HG03064 (cell line): ENCODE data around the gene TMED6.

ENCODE experiments used
- ATAC-seq: cut with Tn5 transposase; IDR thresholded peaks from one replicate; pipeline ENCODE4 v1.9.1; 2021; ENCODE audit warnings: low read depth; ENCODE audit not compliant: unreplicated experiment

TMED6 gene

GRCh38 chr16:69324585-69325253, 26.9 kb downstream of the TMED6 start:
- ATAC-seq = no peak

- no peak for ATAC-seq
Observed at GRCh38 chr16:69324013-69324531, 27.5 kb downstream of the TMED6 start.

DNA sequence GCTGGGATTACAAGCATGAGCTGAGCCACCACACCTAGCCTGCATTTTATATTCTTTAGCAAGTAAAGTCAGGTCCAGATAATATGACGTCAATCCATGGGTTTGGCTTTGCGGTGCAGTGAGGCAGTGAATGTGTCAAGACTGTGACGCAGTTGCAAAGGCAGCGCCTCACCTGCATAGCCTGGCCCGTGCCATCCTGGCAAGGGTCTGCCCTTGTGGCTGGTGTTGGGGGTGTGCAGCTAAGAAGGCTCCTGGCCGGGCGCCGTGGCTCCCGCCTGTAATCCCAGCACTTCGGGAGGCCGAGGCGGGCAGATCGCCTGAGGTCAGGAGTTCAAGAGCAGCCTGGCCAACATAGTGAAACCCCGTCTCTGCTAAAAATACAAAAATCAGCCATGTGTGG, 28.2 kb downstream of the TMED6 start:
- no peak for ATAC-seq

DNA sequence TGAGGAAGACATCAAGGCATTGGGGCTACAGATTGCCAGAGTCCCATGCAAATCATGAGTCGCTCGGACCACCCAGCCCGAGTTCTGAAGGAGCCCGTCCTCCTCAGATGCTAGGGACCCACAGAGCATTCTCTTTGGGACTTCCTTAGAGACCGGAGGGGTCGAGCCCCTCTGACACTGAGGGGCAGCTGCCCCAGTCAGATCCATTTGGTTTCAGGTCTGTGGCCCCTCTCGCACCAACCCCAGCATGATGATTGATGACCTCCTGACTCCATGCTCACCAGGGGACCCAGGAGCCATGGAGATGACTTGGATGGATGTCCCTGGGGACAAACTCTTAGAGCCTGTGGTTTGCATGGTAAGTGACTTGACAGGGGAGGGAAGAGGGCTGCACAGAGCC, 29.2 kb downstream of the TMED6 start:
- ATAC-seq = no peak

DNA sequence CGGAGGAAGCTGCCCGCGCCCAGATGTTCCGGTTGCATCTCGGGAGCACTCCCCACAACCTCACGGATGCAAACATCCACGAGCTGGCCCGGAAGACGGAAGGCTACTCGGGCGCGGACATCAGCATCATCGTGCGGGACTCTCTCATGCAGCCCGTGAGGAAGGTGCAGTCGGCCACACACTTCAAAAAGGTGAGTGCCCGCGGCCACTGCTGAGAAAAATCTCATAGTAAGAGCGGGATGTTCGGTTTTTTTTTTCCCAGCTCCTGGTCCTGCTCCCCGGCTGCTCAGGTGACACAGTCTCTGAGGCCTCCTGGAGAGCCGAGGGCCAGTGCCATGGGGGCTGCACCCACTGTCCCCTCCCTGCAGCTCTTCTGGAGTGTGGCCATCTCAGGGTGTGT, 30.5 kb downstream of the TMED6 start:
- no peak for ATAC-seq

DNA sequence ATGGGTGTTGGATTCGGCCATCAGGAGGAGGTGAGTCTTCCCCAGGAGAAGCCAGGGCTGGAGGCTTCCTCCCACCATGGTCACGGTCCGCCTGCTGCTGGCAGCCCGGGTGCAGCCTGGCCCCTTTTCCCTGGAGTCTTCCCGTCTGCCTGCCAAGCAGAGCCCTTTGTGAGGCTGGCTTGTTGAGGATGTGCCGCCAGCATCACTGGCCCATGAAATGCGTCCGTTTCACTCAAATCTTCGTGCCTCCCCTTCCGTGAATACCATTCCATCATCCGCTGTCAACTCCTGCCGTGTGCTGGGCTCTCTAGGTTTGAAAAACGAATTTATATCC, 30.9 kb downstream of the TMED6 start:
- ATAC-seq = no peak

GRCh38 chr16:69319826-69320739, 31.5 kb downstream of the TMED6 start:
- ATAC-seq = no peak

DNA sequence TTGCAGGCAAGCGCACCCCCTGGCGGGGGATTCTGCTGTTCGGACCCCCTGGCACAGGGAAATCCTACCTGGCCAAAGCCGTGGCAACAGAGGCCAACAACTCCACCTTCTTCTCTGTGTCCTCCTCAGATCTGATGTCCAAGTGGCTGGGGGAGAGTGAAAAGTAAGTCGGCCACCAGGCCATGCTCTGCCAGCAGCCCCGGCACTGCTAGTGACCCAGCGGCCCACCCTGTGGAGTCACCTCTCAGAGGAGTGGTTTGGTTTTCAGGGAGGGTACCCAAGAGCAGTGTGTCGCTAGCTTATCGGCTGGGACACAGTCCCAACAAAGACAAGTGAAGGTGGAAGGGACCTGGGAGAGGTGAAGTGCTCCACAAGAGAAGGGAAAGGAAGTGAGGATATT, 32.2 kb downstream of the TMED6 start:
- ATAC-seq = no peak

DNA sequence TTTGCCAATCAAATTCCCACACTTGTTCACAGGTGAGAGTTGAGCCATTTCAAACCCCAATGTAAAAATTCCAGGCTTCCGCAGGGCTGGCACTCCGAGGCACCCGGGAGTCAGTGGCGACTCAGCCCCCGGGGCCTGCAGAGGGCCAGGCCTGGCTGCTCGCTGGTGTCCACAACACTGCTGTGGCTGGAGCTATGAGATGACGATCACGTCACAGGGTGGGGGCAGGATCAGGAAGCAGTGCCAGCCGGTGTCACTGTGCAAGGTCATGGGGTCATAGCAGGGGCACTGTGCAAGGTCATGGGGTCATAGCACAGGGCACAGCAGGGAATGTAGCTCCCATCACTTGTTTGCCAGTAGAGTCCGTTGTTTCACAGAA, 32.7 kb downstream of the TMED6 start:
- ATAC-seq = no peak

DNA sequence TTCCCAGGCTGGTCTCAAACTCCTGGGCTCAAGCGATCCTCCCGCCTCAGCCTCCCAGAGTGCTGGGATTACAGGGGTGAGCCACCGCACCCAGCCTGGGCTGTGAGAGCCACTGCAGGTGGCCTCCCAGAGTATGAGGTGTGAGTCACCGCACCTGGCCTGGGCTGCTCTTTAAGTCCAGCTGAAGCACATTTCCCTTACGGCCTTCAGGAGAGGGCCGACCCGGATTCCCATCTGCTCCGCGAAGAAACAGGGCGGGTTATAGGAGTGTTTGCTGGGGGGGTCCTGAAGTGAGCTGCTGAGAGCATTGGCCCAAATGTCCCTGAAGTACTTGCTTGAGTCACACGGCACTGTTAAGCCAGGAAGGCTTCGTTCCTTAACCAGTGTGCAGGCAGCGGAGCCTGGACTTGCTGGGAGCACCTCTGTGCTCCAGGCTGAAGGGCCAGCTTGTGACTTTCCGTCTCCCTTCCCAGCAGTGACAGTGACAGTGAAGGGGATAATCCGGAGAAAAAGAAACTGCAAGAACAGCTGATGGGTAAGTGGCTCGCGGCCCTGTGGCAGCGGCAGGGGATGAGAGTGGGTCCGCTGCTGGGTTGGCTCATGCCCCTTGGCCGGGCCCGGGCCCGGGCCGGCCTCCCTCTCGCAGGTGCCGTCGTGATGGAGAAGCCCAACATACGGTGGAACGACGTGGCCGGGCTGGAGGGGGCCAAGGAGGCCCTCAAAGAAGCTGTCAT, 33.2 kb downstream of the TMED6 start:
- no peak for ATAC-seq

DNA sequence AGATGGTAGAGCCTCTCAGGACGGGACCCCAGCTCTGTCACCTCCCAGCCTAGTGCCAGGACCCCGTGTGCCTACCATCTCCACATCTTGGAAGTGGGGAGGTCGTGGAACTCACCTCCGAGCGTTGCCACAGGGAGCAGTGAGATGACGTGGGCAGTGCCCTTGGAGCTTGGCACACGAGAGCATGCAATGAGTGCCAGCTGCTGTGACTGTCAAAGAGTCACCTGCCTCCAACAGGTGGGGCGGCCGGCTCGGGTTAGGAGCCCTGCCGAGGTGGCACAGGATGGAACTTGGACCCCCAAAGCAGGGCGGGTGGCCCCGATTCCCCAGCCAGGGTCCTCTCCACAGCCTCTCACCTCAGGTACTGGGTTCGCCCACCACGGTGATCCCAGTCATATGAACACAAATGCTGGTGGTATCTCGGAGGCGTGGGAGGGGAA, 35.0 kb downstream of the TMED6 start:
- ATAC-seq = no peak

GRCh38 chr16:69315486-69316311, 35.9 kb downstream of the TMED6 start:
- ATAC-seq = no peak

DNA sequence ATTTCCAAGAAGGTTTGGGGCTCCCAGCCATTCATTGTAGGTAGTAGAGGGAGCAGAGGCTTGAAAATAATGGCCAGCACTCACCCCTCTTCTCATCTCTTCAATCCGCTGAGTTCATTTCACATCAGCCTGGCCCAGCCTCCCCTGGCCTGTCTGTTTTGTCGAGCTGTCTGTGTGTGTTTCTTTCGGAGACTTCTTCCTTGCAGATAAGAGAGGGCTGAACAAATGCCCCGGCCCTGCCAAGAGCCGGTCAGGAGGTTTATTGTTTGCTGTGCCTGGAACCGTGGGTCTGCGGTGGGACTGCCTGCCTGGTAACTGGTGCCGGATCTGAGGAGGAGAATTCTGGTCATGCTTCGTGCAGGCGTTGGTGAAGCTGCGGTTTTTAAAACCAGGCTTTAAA, 37.1 kb downstream of the TMED6 start:
- no peak for ATAC-seq

DNA sequence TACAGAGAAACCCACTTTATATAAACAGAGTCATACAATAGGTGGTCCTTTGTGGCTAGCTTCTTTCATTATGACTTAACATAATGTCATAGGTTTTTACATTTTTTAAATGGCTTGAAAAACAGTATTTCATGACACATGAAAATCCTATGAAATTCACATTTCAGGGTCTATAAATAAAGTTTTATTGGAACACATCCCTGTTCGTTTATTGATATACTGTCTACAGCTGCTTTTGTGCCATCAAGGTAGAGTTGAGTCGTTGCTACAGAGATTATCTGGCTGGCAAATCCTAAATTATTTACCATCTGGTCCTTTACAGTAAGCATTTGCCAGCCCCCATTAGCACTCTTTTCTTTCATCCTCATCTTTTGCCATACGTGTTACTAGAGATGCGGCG, 38.1 kb downstream of the TMED6 start:
- ATAC-seq = no peak

- ATAC-seq = peak; percentile 43
Observed at GRCh38 chr16:69311533-69312387, 39.8 kb downstream of the TMED6 start.

- ATAC-seq = peak; percentile 90
Observed at GRCh38 chr16:69310653-69311532, 40.7 kb downstream of the TMED6 start, which contains the start of gene VPS4A. VPS4A (plus strand) TSS chr16:69311350; CDS start chr16:69311512, 162 bp downstream.

- no peak for ATAC-seq
Observed at GRCh38 chr16:69309316-69309715, 42.3 kb downstream of the TMED6 start.

DNA sequence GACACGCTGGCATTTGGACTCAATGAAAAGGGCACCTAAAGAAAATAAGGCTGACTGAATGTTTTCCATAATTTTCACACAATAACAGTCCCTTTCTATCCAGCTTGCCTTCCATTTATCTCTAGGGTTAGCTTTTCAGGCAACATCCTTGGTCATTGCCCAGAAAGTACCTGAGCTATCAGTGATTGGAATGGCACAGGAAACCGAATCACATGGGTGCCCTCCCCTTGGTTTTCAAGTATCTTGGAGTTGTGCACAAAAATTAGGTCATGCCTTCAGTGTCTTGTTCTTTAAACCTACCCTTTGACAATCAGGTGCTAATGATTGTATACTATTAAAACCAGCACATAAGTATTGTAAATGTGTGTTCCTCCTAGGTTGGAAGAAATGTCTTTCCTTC, 43.7 kb downstream of the TMED6 start:
- no peak for ATAC-seq
